ENCODE measurements around the gene NRARP. TPM values are rescaled to one million over a fixed set of nuclear protein-coding genes. Genes with fewer than 3 reads are reported as not detected.

Gene NRARP
- total RNA-seq, 1 experiment from 2014 or later = 23.8 TPM

DNA sequence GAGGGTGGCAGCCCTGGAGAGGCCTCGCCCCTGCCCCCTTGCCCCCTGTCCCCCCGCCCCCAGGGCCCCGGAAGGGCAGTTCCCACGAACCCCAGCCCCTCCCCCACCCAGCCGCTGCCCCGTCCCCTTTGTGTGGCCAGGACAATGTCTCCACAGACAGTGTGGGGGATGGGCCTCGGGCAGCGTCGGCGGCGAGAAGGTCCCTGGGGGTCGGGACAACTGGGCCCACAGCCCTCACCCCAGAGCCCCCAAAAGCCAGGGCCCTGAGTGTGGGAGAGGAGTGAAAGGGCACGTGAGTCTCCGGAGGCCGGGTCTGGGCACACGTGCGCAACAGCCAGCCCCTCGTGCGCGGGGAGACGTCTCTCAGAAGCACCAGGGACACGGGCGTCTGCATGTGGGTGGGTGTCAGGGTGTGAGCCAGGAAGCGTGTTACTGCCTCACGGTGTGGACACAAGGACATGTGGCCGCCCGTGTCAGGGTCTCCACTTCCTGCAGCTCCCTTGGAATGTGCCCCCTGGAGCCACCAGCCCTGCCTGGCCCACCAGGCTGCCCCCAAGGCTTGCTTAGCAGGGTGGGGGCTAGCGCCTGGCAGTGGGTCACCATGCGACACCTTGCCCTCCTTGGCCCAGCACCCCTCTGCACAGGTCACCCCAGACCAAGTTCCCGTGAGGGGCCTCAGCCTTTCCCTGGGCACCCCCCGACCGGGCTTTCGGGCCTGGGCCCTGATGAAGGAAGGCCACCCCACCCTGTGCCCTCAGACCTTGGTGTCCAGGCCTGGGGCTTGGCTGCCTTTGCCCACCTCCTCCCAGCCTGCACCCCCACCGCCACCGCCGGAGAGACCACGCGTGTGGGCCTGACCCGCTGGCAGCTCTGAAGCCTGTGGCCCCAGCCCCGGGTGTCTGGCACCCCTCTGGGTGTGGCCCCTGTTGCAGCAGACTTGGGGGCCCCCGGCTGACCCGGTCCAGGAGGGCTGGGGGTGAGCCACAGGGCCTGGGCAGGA lies 12.8 kb upstream of the NRARP start:
- no peak overlapping the region for H3K4me3 Mint-ChIP-seq
- H3K27ac Mint-ChIP-seq = no peak overlapping the region

More for the DNA sequence above, 12.8 kb upstream of the NRARP start:
- Histone ChIP-seq H3K9ac (ENCODE audit: extremely low read depth, insufficient read length, low read length) (no peak overlapping the region), H2AK5ac (ENCODE audit: insufficient read length, low read length) (no peak overlapping the region), H3K4me1 (ENCODE audit: insufficient read depth, low read length) (no peaks in the 10 kb centered on the region; the same call in 1 of the 2 replicates), H2BK12ac (ENCODE audit: insufficient read length, low read depth, low read length) (no peak overlapping the region), H3K79me2 (ENCODE audit: insufficient read depth, low read length) (no peaks in the 10 kb centered on the region), H3K79me1 (ENCODE audit: insufficient read depth, low read depth, low read length, poor library complexity, severe bottlenecking) (no peaks in the 10 kb centered on the region), H3K23me2 (ENCODE audit: insufficient read length, low read depth, low read length, poor library complexity, severe bottlenecking) (no peaks in the 10 kb centered on the region), H3K14ac (ENCODE audit: insufficient read depth, low read length) (peak overlapping the region; percentile 41; the same call in 1 of the 2 replicates), H3K23ac (ENCODE audit: insufficient read length, low read depth, low read length) (no peak overlapping the region), H2BK120ac (ENCODE audit: low read depth, low read length, poor library complexity, severe bottlenecking) (no peak overlapping the region), H4K5ac (ENCODE audit: insufficient read length, low read depth, low read length) (no peak overlapping the region), H3K4me2 (ENCODE audit: insufficient read depth, insufficient read length, low read length) (no peak overlapping the region), H3K4ac (ENCODE audit: low read depth, low read length) (no peak overlapping the region), H3K27me3 (ENCODE audit: insufficient read depth, low read length) (no peaks in the 10 kb centered on the region), H4K20me1 (ENCODE audit: control insufficient read depth, insufficient read depth, insufficient read length) (no peaks in the 10 kb centered on the region), H3K27ac (ENCODE audit: insufficient read length, low read depth, low read length) (no peak overlapping the region), H4K91ac (ENCODE audit: insufficient read length, low read depth, low read length) (no peak overlapping the region), H2AFZ (ENCODE audit: low read length) (no peak overlapping the region), H2BK15ac (ENCODE audit: low read depth, low read length) (no peak overlapping the region), H2BK5ac (ENCODE audit: insufficient read length, low read length) (no peak overlapping the region), H3T11ph (ENCODE audit: low read length) (no peak overlapping the region), H2BK20ac (ENCODE audit: low read depth, low read length, poor library complexity, severe bottlenecking) (no peak overlapping the region), H4K8ac (replicated peaks; ENCODE audit: insufficient read length, low read depth, low read length) (no peak overlapping the region), H3K56ac (ENCODE audit: insufficient read length, low read depth, low read length) (no peak overlapping the region), H3K18ac (ENCODE audit: insufficient read length, low read depth, low read length) (no peak overlapping the region), H3K9me3 (ENCODE audit: control insufficient read depth, low read depth, low read length) (no peaks in the 10 kb centered on the region)
- Mint-ChIP-seq H3K9me3 (no peaks in the 10 kb centered on the region; a peak in 1 of 5 replicates), H3K4me1 (peaks cover 8 to 15% of the 10 kb centered on the region in 2 experiments; a peak in 3 of 4 replicates), H3K36me3 (ENCODE audit: insufficient read depth in 1 of 3, low read depth in 3 of 3) (no peaks in the 10 kb centered on the region), H3K27me3 (ENCODE audit: low read depth) (peaks cover 3% of the 10 kb centered on the region; the same call in 1 of the 2 replicates)
- peak; percentile 31 for DNase-seq
- no CpG with 5 or more reads among the region's 42 CpGs for WGBS (ENCODE audit: extremely low coverage, insufficient read length, low lambda C conversion rate)
- TF ChIP-seq, protein P1, sequence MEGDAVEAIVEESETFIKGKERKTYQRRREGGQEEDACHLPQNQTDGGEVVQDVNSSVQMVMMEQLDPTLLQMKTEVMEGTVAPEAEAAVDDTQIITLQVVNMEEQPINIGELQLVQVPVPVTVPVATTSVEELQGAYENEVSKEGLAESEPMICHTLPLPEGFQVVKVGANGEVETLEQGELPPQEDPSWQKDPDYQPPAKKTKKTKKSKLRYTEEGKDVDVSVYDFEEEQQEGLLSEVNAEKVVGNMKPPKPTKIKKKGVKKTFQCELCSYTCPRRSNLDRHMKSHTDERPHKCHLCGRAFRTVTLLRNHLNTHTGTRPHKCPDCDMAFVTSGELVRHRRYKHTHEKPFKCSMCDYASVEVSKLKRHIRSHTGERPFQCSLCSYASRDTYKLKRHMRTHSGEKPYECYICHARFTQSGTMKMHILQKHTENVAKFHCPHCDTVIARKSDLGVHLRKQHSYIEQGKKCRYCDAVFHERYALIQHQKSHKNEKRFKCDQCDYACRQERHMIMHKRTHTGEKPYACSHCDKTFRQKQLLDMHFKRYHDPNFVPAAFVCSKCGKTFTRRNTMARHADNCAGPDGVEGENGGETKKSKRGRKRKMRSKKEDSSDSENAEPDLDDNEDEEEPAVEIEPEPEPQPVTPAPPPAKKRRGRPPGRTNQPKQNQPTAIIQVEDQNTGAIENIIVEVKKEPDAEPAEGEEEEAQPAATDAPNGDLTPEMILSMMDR (conservative IDR thresholded peaks at IDR 0.05) = no peak
